GM19193 (cell line): ENCODE data around the gene PHF20.

Experiments used
- POLR2A ChIP-seq: IDR thresholded peaks from 4 replicates; pipeline ENCODE4 v1.6.1; 2011; ENCODE audit not compliant: insufficient read depth, insufficient read length; ENCODE audit errors: extremely low read depth

The PHF20 gene

GRCh38 chr20:35866418-35867202, 94.8 kb downstream of the PHF20 start:
- TF ChIP-seq POLR2A, result no peak

- no peak for TF ChIP-seq POLR2A
These were observed 98.9 kb downstream of the PHF20 start for GRCh38 chr20:35870541-35871258.

GRCh38 chr20:35871259-35871771, 99.5 kb downstream of the PHF20 start:
- no peak for TF ChIP-seq POLR2A

GRCh38 chr20:35876033-35876320, 104.2 kb downstream of the PHF20 start:
- no peak for TF ChIP-seq POLR2A

GRCh38 chr20:35877611-35878010, 105.8 kb downstream of the PHF20 start:
- TF ChIP-seq POLR2A, result no peak

GRCh38 chr20:35878113-35878625, 106.4 kb downstream of the PHF20 start:
- no peak for TF ChIP-seq POLR2A

GRCh38 chr20:35881676-35882075, 109.9 kb downstream of the PHF20 start:
- TF ChIP-seq POLR2A, result no peak

- TF ChIP-seq POLR2A, result no peak
These were observed 111.5 kb downstream of the PHF20 start for GRCh38 chr20:35883336-35883777.

GRCh38 chr20:35883778-35884540, 112.1 kb downstream of the PHF20 start:
- TF ChIP-seq POLR2A, result no peak

GRCh38 chr20:35884541-35884865, 112.7 kb downstream of the PHF20 start:
- TF ChIP-seq POLR2A, result no peak

- TF ChIP-seq POLR2A, result no peak
These were observed 113.4 kb downstream of the PHF20 start for GRCh38 chr20:35885212-35885611.

- TF ChIP-seq POLR2A, result no peak
These were observed 114.7 kb downstream of the PHF20 start for GRCh38 chr20:35886537-35886936.

- TF ChIP-seq POLR2A, result no peak
These were observed 115.7 kb downstream of the PHF20 start for GRCh38 chr20:35887393-35888064.

GRCh38 chr20:35888657-35889056, 116.8 kb downstream of the PHF20 start:
- TF ChIP-seq POLR2A, result no peak

GRCh38 chr20:35891375-35891774, 119.6 kb downstream of the PHF20 start:
- no peak for TF ChIP-seq POLR2A
